Measurements from ENCODE around the gene SLC37A1. TPM values are rescaled to one million over a fixed set of nuclear protein-coding genes. Genes with fewer than 3 reads are reported as not detected.

SLC37A1 gene
- total RNA-seq, 1 donor from 2014 or later, result 21.6 TPM

- no peak for ATAC-seq
- H3K36me3 ChIP-seq, result no peaks in the 10 kb centered on the region
- no peak for DNase-seq
- no peak for TF ChIP-seq CTCF (IDR thresholded peaks at IDR 0.05)
- intact Hi-C loops (cut with DNase I), result loop anchor here (5.0 kb wide), 1 partner anchor 225 kb away; no protein-coding TSS in a partner anchor
- H3K27ac ChIP-seq, result no peak overlapping the region
- H3K4me3 ChIP-seq, result no peak overlapping the region
- H3K9me3 ChIP-seq, result no peaks in the 10 kb centered on the region
- no peaks in the 10 kb centered on the region for H3K4me1 ChIP-seq
- no peaks in the 10 kb centered on the region for H3K27me3 ChIP-seq
Observed at GRCh38 chr21:42592156-42592820, 78.6 kb downstream of the SLC37A1 start.

DNA sequence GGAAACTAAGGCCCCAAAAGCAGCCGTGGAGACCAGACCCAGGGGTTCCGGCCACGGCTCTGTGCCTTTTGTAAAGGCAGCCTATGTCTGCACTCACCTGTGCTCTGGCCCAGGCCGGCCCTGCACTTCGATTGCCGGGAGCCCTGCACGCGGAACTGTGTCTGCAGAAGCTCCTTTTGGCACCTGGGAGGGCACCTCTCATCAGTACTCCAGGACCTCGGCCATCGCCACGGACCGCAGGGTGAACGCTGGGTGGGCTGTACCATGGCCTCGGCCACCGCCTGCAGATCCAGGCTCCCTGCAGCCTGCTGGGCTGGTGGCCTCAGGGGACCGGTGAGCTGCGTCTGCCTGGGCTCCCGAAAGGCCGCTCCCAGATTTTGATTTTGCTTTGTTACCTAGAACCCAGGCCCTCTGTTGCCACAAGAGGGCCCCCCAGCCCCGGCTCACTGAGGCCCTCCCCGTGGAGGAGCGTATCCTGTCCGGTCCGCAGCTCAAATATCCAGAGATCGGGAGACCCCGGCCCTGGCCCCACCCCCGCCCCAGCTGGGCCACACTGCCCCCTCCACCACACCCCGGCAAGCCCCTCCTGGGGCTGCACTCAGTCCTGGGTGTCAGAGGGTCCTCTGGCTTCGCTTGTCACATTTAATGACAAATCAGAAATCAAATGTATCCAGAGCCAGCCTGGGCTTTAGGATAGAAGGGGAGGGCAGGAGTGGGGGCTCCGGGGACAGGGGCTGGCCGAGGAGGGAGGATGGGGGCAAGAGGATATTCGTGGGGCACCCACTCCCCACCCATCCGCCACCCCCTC, 79.6 kb downstream of the SLC37A1 start:
- no peaks in the 10 kb centered on the region for H3K9me3 ChIP-seq
- no peak overlapping the region for H3K27ac ChIP-seq
- H3K4me1 ChIP-seq, result no peaks in the 10 kb centered on the region
- peak; percentile 75 for TF ChIP-seq CTCF (IDR thresholded peaks at IDR 0.05)
- intact Hi-C loops (cut with DNase I), result loop anchor here (5.0 kb wide), 1 partner anchor 224 kb away; no protein-coding TSS in a partner anchor
- no peaks in the 10 kb centered on the region for H3K36me3 ChIP-seq
- peak; percentile 91 for ATAC-seq
- no peaks in the 10 kb centered on the region for H3K27me3 ChIP-seq
- peak; percentile 84 for DNase-seq
- no peak overlapping the region for H3K4me3 ChIP-seq

DNA sequence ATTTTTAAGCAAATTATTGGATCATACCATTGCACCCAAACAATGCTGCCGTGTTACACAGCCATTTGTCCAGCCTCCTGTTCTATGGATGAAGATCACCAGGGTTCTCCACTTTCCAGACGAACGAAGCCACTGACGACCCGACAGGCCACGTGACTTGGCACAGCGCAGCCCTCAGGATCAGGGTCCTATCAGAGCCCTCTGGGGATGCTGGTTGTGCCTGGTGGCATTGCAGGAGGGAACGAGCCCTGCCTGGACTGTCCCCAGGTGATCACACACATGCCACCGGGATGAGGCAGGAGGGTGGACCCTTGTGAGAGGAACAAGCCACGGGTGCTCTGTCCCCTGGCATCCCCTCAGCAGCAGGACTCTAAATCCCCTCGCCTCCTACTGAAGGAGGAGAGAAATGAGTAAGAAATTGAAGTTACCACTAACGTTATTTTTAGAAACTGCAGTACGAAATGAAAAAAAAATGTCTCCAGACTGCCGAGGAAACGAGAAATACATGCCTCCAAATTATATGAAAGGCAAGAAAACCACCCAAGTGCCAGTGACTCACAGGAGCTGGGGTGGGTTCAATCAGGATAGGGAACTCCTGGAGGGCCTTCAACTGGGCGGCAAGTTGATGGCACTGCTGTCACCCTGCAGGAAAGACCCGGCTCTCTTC, 81.1 kb downstream of the SLC37A1 start:
- Histone ChIP-seq H3K4me3 (no peak overlapping the region), H3K4me1 (no peaks in the 10 kb centered on the region), H3K9me3 (no peaks in the 10 kb centered on the region), H3K27ac (no peak overlapping the region), H3K36me3 (no peaks in the 10 kb centered on the region), H3K27me3 (no peaks in the 10 kb centered on the region)
- ATAC-seq, result no peak
- TF ChIP-seq CTCF (IDR thresholded peaks at IDR 0.05), result no peak
- no peak for DNase-seq
- intact Hi-C loops (cut with DNase I), result loop anchor here (5.0 kb wide), 1 partner anchor 223 kb away; no protein-coding TSS in a partner anchor

DNA sequence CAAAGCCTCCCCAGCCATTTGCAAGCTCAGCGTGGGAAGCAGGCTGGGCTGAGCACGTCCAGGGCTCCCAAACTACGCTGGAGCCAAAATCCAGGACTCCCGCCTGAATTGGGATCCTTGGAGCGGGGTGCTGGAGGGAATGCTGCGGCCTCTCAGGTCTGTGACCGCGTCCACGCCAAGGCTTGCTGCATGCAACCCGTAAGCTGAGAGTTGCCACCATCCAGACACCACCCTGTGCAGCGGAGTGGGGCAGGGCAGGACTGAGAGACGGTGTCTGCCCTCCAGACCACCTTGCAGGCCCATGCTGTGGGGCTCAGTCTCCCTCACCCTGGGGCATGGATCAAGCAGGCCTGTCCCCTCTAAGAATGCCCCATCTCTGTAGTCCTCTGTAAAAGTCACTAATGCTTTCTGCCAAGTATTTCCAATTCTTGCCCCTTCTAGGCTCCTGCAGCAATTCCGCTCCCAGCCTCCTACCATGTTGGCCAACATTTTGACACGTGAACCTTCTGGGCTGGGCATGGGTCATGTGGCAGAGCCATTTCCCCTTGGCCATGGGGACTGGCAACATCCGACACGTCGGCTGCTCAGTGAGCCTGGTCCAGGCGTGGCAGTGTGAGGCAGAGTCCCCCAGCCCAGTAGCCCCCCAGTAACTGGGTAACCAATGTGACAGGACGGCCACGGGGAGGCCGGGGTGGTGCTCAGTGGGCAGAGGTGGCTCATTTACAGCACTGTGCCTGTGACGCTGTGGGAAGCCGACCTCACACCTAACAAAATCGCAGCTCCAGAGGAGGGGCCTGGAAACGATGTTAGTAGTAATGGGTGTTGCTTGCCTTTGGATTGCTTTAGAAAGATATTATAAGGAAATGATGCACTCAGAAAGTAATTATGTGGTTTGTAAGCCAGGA, 81.9 kb downstream of the SLC37A1 start:
- no peak for ATAC-seq
- intact Hi-C loops (cut with DNase I), result no loop called here
- Histone ChIP-seq H3K9me3 (no peaks in the 10 kb centered on the region), H3K36me3 (no peaks in the 10 kb centered on the region), H3K4me1 (no peaks in the 10 kb centered on the region), H3K27me3 (no peaks in the 10 kb centered on the region), H3K27ac (no peak overlapping the region), H3K4me3 (no peak overlapping the region)
- TF ChIP-seq CTCF (IDR thresholded peaks at IDR 0.05), result no peak
- DNase-seq, result no peak

DNA sequence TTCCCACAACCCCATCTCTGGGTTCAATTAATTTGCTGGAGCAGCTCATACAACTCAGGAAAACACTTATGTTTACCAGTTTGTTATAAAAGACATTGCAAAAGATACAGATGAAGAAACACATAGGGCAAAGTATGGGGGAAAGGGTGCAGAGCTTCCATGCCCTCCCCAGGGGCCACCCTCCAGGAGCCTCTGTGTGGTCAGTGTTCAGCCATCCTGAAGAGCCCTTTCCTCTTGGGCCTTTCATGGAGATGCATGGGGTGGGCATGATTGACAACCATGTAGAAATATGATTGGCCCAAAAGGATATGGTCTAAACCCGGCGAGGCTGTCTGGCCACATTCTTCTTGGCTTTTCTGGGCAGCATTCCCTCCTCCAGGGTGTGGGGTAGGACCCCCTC, 83.0 kb downstream of the SLC37A1 start:
- H3K27ac ChIP-seq, result no peak overlapping the region
- no peaks in the 10 kb centered on the region for H3K4me1 ChIP-seq
- no peaks in the 10 kb centered on the region for H3K36me3 ChIP-seq
- no peaks in the 10 kb centered on the region for H3K9me3 ChIP-seq
- no peaks in the 10 kb centered on the region for H3K27me3 ChIP-seq
- ATAC-seq, result no peak
- H3K4me3 ChIP-seq, result no peak overlapping the region
- intact Hi-C loops (cut with DNase I), result no loop called here
- DNase-seq, result no peak
- no peak for TF ChIP-seq CTCF (IDR thresholded peaks at IDR 0.05)

All from upper lobe of right lung (tissue), 1 donor.